ENCODE measurements around the gene TSC22D4. TPM values are rescaled to one million over a fixed set of nuclear protein-coding genes. Genes with fewer than 3 reads are reported as not detected.
"Not testable (repeated sequence)": the region's sequence is repeated elsewhere in the genome, so short reads cannot be mapped to it uniquely, and the experiment has no call there.

TSC22D4 gene
- total RNA-seq (10 to 100 TPM; 34.6 to 36.5 TPM), total RNA-seq (12.7 to 141 (median 68.6) reads per million in 172 experiments)
- 118 TPM for polyA plus RNA-seq (2013, experiment 1 of 2)
- polyA plus RNA-seq (2013, experiment 2 of 2) = 124 TPM

DNA sequence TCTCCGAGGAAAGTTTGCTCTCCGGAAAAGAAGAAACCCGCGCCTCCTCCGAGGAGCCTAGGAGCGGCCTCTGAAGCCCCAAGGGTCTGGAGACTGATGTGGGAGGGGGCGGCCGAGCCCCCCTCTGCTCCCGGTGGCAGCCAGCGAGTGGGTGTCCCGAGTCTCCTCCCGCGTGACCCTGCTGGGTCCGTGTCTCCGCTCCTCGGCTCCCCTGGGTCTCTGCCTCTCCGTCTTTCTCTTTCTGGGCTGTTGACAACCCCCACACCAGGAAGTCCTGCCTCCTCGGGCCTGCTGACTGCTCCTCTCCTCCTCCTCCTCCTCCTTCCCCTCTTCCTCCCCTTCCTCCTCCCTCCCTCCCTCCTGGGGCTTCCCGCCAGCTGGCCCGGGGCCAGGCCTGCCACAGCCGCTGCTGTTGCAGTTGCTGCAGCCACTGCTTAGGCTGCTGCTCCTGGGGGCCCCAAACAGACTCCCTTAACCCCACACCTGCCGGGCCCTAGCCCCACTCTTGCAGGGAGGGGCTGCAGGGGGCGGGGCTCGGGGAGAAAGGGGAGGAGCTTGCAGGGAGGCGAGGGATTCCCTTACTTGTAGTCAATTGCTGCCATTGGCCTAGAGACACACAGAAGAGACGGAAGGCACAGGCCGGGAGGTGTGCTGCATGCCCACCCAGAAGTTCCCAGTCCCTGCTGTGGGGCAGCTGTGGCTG is at the start of gene TSC22D4:
TSS of gene TSC22D4 (minus strand) at position 257 of the 703 bp plus-strand sequence. CDS start 1,176 bp downstream, outside the sequence.
- Mint-ChIP-seq H3K4me1 (ENCODE audit: low read depth) (peaks cover 49% of the 10 kb centered on the region), H3K36me3 (ENCODE audit: low read depth) (peaks cover 30% of the 10 kb centered on the region), H3K9me3 (no peaks in the 10 kb centered on the region), H3K27ac (peak within 1 kb of the TSS; percentile 83), H3K4me3 (peak within 1 kb of the TSS; percentile 97), H3K27me3 (no peaks in the 10 kb centered on the region)
- POLR2A ChIA-PET = interaction anchor here (0.6 to 5.1 kb wide), 16 partner anchors 10 to 226 kb away, joined by 3 to 32 read pairs (median 5); partner anchors contain the start of genes AGFG2, FBXO24, LRCH4 and MEPCE
- TF ChIP-seq CTCF (IDR thresholded peaks at IDR 0.05) = no peak
- peaks cover 70% of the 10 kb centered on the region for H3K4me1 ChIP-seq (ENCODE audit: insufficient read depth, low read length)
- H3K27ac ChIP-seq (ENCODE audit: low read depth in 1 of 2, low read length in 2 of 2) = peak within 1 kb of the TSS; percentile 73 to 84
- H3K36me3 ChIP-seq (ENCODE audit: insufficient read depth, low read length) = peaks cover 34% of the 10 kb centered on the region
- DNase-seq = peak; percentile 85 to 97 (median 93)
- H3K4me3 ChIP-seq (ENCODE audit: low read length) = peak within 1 kb of the TSS; percentile 100
- H3K27me3 ChIP-seq (ENCODE audit: control insufficient read depth in 1 of 2, insufficient read depth in 2 of 2, low read length in 2 of 2) = no peaks in the 10 kb centered on the region
- H3K9me3 ChIP-seq (ENCODE audit: control insufficient read depth in 1 of 2, insufficient read depth in 1 of 2, low read length in 2 of 2) = no peaks in the 10 kb centered on the region
- peak; percentile 75 for ATAC-seq (ENCODE audit: poor library complexity)
- intact Hi-C loops (cut with DNase I, micrococcal nuclease) = loop anchor here (2.0 to 10.0 kb wide), 4 partner anchors 42 to 376 kb away; partner anchors contain the start of genes SLC12A9 (in 2 of the 2) and PPP1R35 (in 1 of the 2)
- CTCF ChIA-PET = interaction anchor here (1.2 to 2.7 kb wide), 2 partner anchors 10 to 81 kb away, joined by 4 to 9 read pairs; no protein-coding TSS in a partner anchor

DNA sequence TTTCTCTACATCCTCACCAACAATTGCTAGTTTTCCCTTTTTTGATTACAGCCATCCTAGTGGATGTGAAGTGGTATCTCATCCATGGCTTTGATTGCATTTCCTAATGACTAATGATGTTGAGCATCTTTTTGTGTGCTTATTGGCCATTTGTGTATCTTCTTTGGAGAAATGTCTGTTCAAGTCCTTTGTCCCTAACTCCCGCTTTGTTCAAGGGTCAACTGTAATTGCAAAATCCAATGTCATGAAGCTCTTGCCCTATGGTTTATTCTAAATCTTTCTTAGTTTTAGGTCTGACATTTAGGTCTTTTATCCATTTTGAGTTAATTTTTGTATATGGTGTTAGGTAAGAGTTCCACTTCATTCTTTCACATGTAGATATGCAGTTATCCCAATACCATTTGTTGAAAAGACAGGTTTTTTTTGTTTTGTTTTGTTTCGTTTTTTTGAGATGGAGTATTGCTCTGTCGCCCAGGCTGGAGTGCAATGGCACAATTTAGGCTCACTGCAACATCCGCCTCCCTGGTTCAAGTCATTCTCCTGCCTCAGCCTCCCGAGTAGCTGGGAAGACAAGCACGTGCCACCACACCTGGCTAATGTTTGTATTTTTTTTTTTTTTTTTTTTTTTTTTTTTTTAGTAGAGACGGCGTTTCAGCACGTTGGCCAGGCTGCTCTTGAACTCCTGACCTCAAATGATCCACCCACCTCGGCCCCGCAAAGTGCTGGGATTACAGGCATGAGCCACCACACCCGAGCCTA is 49.3 kb upstream of the TSC22D4 start:
- H3K27me3 ChIP-seq (ENCODE audit: control insufficient read depth in 1 of 2, insufficient read depth in 2 of 2, low read length in 2 of 2); H3K27me3 Mint-ChIP-seq; H3K36me3 ChIP-seq (ENCODE audit: insufficient read depth, low read length); H3K36me3 Mint-ChIP-seq (ENCODE audit: low read depth); H3K4me1 ChIP-seq (ENCODE audit: insufficient read depth, low read length); H3K4me3 ChIP-seq (ENCODE audit: low read length); H3K9me3 Mint-ChIP-seq; ATAC-seq (ENCODE audit: poor library complexity); H3K9me3 ChIP-seq (ENCODE audit: control insufficient read depth in 1 of 2, insufficient read depth in 1 of 2, low read length in 2 of 2); H3K27ac Mint-ChIP-seq; H3K4me3 Mint-ChIP-seq; CTCF ChIA-PET; DNase-seq; POLR2A ChIA-PET; H3K4me1 Mint-ChIP-seq (ENCODE audit: low read depth); intact Hi-C loops (cut with DNase I, micrococcal nuclease); H3K27ac ChIP-seq (ENCODE audit: low read depth in 1 of 2, low read length in 2 of 2): not testable (repeated sequence)

GRCh38 chr7:100523192-100523591 is 44.2 kb upstream of the TSC22D4 start:
- not testable (repeated sequence) for H3K4me1 Mint-ChIP-seq (ENCODE audit: low read depth)

GRCh38 chr7:100521909-100522593 is 43.0 kb upstream of the TSC22D4 start:
- CTCF ChIA-PET = interaction anchor here (1.0 kb wide), 1 partner anchor 13 kb away, joined by 3 read pairs; no protein-coding TSS in a partner anchor
- H3K4me3 ChIP-seq (ENCODE audit: low read length); H3K27ac ChIP-seq (ENCODE audit: low read depth in 1 of 2, low read length in 2 of 2); H3K27ac Mint-ChIP-seq; ATAC-seq (ENCODE audit: poor library complexity); H3K4me1 ChIP-seq (ENCODE audit: insufficient read depth, low read length); H3K36me3 Mint-ChIP-seq (ENCODE audit: low read depth); H3K27me3 ChIP-seq (ENCODE audit: control insufficient read depth in 1 of 2, insufficient read depth in 2 of 2, low read length in 2 of 2); intact Hi-C loops (cut with DNase I, micrococcal nuclease); H3K4me3 Mint-ChIP-seq; H3K27me3 Mint-ChIP-seq; H3K9me3 Mint-ChIP-seq; H3K9me3 ChIP-seq (ENCODE audit: control insufficient read depth in 1 of 2, insufficient read depth in 1 of 2, low read length in 2 of 2); POLR2A ChIA-PET; H3K36me3 ChIP-seq (ENCODE audit: insufficient read depth, low read length): not testable (repeated sequence)
- H3K4me1 Mint-ChIP-seq (ENCODE audit: low read depth) = peaks cover 13% of the 10 kb centered on the region
- DNase-seq = peak in 2 of 14 experiments; percentile 26 to 29

More at GRCh38 chr7:100523192-100523591, 44.2 kb upstream of the TSC22D4 start:
- H3K36me3 ChIP-seq (ENCODE audit: insufficient read depth, low read length); ATAC-seq (ENCODE audit: poor library complexity); H3K9me3 Mint-ChIP-seq; intact Hi-C loops (cut with DNase I, micrococcal nuclease); H3K27me3 ChIP-seq (ENCODE audit: control insufficient read depth in 1 of 2, insufficient read depth in 2 of 2, low read length in 2 of 2); H3K4me3 Mint-ChIP-seq; DNase-seq; H3K27me3 Mint-ChIP-seq; H3K4me1 ChIP-seq (ENCODE audit: insufficient read depth, low read length); H3K4me3 ChIP-seq (ENCODE audit: low read length); H3K27ac Mint-ChIP-seq; H3K36me3 Mint-ChIP-seq (ENCODE audit: low read depth); H3K27ac ChIP-seq (ENCODE audit: low read depth in 1 of 2, low read length in 2 of 2); H3K9me3 ChIP-seq (ENCODE audit: control insufficient read depth in 1 of 2, insufficient read depth in 1 of 2, low read length in 2 of 2); CTCF ChIA-PET; POLR2A ChIA-PET: not testable (repeated sequence)

Data from CD4-positive, alpha-beta T cell (primary cell).